Esophagus squamous epithelium (tissue), 4 donors: ENCODE measurements around the gene RASA4B.

ENCODE experiments used
- POLR2A ChIP-seq, 4 donors: fragments of 450-650 bp; IDR thresholded peaks; one replicate each; pipeline ENCODE4 v1.6.1; 2017; ENCODE audit warnings: antibody characterized with exemption in 4 of 4, mild to moderate bottlenecking in 4 of 4, moderate library complexity in 3 of 4
- TF ChIP-seq, protein P1 (sequence below), 6 experiments: fragments of 450-650 bp in 4 of 6; fragments of 200-600 bp in 2 of 6; sonication (generic) in 2 of 6; IDR thresholded peaks; one replicate each; pipeline ENCODE4 v1.5.1; 2016 to 2019; ENCODE audit warnings: antibody characterized with exemption in 6 of 6, mild to moderate bottlenecking in 4 of 6, moderate library complexity in 4 of 6

DNA sequence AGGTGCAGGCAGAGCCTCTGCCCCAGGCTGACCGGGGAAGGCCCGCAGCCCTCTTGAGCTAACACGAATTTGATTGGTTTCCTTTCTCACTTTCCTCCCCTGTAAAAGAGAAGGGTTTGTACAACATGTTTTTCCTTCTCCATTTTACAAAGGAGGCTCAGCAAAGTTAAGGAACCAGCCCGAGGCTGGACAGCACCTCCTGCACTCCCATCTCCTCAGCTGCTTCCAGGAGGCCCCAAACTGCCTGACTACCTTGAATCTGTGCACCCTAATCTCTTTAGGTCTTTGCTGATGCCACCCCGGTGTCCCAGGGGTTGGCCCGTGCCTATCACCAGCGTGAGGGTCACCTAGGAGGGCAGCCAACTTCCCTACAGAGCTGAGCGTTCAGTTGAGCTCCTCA is 57.1 kb downstream of the RASA4B start:
- TF ChIP-seq, protein P1, sequence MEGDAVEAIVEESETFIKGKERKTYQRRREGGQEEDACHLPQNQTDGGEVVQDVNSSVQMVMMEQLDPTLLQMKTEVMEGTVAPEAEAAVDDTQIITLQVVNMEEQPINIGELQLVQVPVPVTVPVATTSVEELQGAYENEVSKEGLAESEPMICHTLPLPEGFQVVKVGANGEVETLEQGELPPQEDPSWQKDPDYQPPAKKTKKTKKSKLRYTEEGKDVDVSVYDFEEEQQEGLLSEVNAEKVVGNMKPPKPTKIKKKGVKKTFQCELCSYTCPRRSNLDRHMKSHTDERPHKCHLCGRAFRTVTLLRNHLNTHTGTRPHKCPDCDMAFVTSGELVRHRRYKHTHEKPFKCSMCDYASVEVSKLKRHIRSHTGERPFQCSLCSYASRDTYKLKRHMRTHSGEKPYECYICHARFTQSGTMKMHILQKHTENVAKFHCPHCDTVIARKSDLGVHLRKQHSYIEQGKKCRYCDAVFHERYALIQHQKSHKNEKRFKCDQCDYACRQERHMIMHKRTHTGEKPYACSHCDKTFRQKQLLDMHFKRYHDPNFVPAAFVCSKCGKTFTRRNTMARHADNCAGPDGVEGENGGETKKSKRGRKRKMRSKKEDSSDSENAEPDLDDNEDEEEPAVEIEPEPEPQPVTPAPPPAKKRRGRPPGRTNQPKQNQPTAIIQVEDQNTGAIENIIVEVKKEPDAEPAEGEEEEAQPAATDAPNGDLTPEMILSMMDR (IDR thresholded peaks at IDR 0.05) = no peak
- no peak for TF ChIP-seq POLR2A (IDR thresholded peaks at IDR 0.05)
